Left lung (tissue), 10 donors: Measurements from ENCODE around the gene SZRD1. TPM values are rescaled to one million over a fixed set of nuclear protein-coding genes. Genes with fewer than 3 reads are reported as not detected.
A peak's percentile ranks its signal among the peaks of the same experiment; 100 is the strongest.

ENCODE experiments used
- ATAC-seq: fragments of 200-7000 bp; cut with Tn5 transposase; one replicate; pipeline ENCODE4 v1.9.1; 2020; ENCODE audit warnings: moderate library complexity
- DNase-seq, 4 donors: peaks; one replicate each; pipeline ENCODE4 v3.0.0-alpha.2; 2013 to 2020
- H3K27ac ChIP-seq, 2 donors: fragments of 200-600 bp; sonication (generic) in 1 of 2; one replicate each; pipeline versions ENCODE4 v1.5.0 to v1.8.0; 2020 to 2021
- H3K27me3 ChIP-seq, 2 donors: fragments of 200-600 bp; sonication (generic) in 1 of 2; one replicate each; pipeline versions ENCODE4 v1.5.0 to v1.8.0; 2020 to 2021
- H3K36me3 ChIP-seq, 2 donors: fragments of 200-600 bp; sonication (generic) in 1 of 2; one replicate each; pipeline versions ENCODE4 v1.5.0 to v1.8.0; 2020 to 2021
- H3K4me1 ChIP-seq, 2 donors: fragments of 200-600 bp; one replicate each; pipeline ENCODE4 v1.8.0; 2021
- H3K4me3 ChIP-seq, 2 donors: fragments of 200-600 bp; sonication (generic) in 1 of 2; one replicate each; pipeline versions ENCODE4 v1.5.0 to v1.8.0; 2020 to 2021; ENCODE audit warnings: mild to moderate bottlenecking in 1 of 2
- H3K9me3 ChIP-seq, 2 donors: fragments of 200-600 bp; sonication (generic) in 1 of 2; one replicate each; pipeline versions ENCODE4 v1.5.0 to v1.8.0; 2020 to 2021
- CTCF ChIP-seq, 2 donors: fragments of 200-600 bp; sonication (generic) in 1 of 2; IDR thresholded peaks; one replicate each; pipeline versions ENCODE4 v1.5.0 to v1.8.0; 2021; ENCODE audit warnings: antibody characterized with exemption in 2 of 2
- intact Hi-C, 2 donors: fragments of 100-400 bp; cut with DNase I; formaldehyde crosslinking; loops; one replicate each; pipeline versions ENCODE4 v1.11.2 to v1.14.2; 2022
- polyA plus RNA-seq, 6 donors: library from polyadenylated mRNA; unstranded; fragments of 120-200 nt; gene quantifications; one replicate each; pipeline ENCODE4 v1.2.1, GENCODE V29; 2013; ENCODE audit not compliant: insufficient read length in 6 of 6
- total RNA-seq, 2 donors: library from RNA; stranded (reverse); fragmentation: NEBNext Ultra II Directional; extraction: Animal tissue kit (Norgen Biotek cat#: 25700); gene quantifications; one replicate each; pipeline ENCODE4 v1.2.1, GENCODE V29; 2021
- donor health status: DM: no; HTN: yes; CAD: no.
- donor health status: DM: no; HTN: no; CAD: no.

The SZRD1 gene
- total and polyA plus RNA-seq, 8 donors = 69.9 to 134 (median 94.9) TPM

DNA sequence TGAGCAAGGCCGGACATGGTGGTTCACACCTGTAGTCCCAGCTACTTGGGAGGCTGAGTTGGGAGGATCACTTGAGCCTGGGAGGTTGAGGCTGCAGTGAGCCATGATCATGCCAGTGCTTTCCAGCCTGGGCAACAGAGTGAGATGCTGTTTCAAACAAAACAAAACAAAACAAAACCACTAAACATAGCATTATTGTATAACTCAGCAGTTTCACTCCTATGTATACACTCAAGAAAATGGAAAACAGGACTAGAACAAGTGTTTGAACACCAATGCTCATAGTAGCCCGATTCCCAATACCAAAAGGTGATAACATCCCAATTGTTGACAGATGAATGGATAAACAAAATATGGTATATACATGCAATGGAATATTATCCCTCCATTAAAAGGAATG lies 71.5 kb downstream of the SZRD1 start:
- DNase-seq = no peak
- Histone ChIP-seq H3K27ac (no peak overlapping the region), H3K36me3 (peaks cover 0 to 3% of the 10 kb centered on the region in 2 donors), H3K4me1 (peaks cover 13 to 34% of the 10 kb centered on the region in 2 donors), H3K27me3 (no peaks in the 10 kb centered on the region), H3K9me3 (no peaks in the 10 kb centered on the region), H3K4me3 (no peak overlapping the region)
- intact Hi-C loops = no loop called here
- ATAC-seq = no peak
- no peak for TF ChIP-seq CTCF (IDR thresholded peaks at IDR 0.05)

DNA sequence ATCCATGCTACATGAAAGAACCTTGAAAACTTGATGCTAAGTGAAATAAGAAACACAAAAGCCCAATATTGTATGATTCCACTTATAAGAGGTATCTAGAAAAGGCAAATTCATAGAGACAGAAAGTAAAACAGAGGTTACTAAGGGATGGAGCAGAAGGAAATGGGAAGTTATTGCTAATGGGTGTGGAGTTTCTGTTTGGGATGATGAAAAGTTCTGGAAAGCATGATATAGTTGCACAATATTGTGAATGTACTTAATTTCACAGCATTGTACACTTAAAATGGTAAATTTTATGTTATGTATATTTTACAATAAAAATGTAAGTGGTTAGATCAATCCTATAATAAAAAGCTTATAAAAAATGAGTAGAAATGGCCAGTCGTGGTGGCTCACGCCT lies 71.9 kb downstream of the SZRD1 start:
- Histone ChIP-seq H3K27ac (peak overlapping the region in 1 of 2 donors; percentile 41), H3K4me3 (no peak overlapping the region), H3K36me3 (peaks cover 0 to 7% of the 10 kb centered on the region in 2 donors), H3K9me3 (no peaks in the 10 kb centered on the region), H3K4me1 (peaks cover 13 to 38% of the 10 kb centered on the region in 2 donors), H3K27me3 (no peaks in the 10 kb centered on the region)
- no peak for TF ChIP-seq CTCF (IDR thresholded peaks at IDR 0.05)
- DNase-seq = no peak
- ATAC-seq = no peak
- intact Hi-C loops = no loop called here

DNA sequence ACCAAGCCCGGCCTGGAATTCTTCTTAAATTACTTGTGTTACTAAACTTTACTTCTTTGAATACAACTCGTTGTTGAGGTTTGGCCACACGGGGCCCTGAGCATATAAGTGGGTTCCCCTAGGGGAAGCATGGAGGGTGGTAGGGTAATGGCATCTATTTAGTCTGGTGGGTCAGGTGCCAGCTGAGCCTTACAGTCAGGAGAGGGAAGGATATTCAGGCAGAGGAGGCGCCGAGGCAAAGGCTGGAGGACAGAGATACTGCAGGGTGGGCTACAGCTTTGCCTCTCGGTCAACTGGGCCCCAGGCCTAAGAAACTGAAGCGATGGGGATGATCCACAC lies 73.1 kb downstream of the SZRD1 start:
- DNase-seq (no peak), ATAC-seq (no peak)
- Histone ChIP-seq H3K9me3 (no peaks in the 10 kb centered on the region), H3K27me3 (no peaks in the 10 kb centered on the region), H3K4me3 (peak overlapping the region; percentile 83 to 96), H3K4me1 (peaks cover 13 to 49% of the 10 kb centered on the region in 2 donors), H3K36me3 (peaks cover 0 to 19% of the 10 kb centered on the region in 2 donors), H3K27ac (peak overlapping the region; percentile 80 to 91)
- no peak for TF ChIP-seq CTCF (IDR thresholded peaks at IDR 0.05)
- intact Hi-C loops = no loop called here

DNA sequence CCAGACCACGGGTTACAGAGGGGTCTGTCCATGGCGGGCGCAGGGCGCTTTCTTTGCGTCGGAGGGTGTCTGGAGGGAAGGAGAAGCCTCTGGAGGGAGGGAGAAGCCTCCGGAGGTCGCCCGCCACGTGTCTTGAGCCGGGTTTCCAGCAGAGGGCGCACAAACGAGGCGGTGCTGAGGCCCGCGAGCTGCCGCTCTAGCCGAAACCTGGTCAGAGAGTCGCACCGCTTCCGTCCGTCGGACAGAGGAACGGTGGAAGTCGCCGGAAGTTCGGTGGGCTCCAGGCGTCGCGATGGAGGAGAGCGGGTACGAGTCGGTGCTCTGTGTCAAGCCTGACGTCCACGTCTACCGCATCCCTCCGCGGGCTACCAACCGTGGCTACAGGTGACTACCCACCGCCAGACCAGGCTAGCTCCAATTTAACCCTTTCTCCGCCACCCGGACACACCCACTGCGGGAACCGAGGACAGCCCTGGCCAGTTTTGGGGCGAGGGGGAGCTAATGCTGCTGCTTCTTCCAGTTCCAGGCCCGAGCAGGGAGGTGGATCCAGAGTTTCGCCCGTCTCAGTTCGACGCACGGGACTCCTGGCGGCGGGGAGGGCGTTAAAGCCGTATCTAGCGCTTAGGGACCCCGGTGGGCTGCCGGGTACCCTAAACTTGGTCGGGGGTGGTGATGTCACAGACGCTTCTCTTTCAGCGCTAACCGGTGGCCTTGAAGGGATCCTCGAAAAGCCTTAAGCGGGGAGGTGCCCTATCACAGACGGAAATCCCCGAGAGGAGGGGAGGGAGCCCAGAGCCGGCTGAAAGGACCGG lies 73.6 kb downstream of the SZRD1 start, which contains the start of gene NECAP2:
Gene NECAP2 (plus strand): TSS at position 255 of the 812 bp plus-strand sequence. CDS start 38 bp downstream, at position 293.
- DNase-seq (peak; percentile 91 to 99 (median 95)), ATAC-seq (peak; percentile 98)
- no peaks in the 10 kb centered on the region for H3K9me3 ChIP-seq
- intact Hi-C loops = no loop called here
- peaks cover 0 to 25% of the 10 kb centered on the region in 2 donors for H3K36me3 ChIP-seq
- H3K27ac ChIP-seq = peak within 1 kb of the TSS; percentile 80 to 91
- no peaks in the 10 kb centered on the region for H3K27me3 ChIP-seq
- TF ChIP-seq CTCF (IDR thresholded peaks at IDR 0.05) = peak; percentile 79 to 93
- peaks cover 13 to 49% of the 10 kb centered on the region in 2 donors for H3K4me1 ChIP-seq
- peak within 1 kb of the TSS; percentile 83 to 96 for H3K4me3 ChIP-seq

- intact Hi-C loops = no loop called here
- Histone ChIP-seq H3K4me3 (peak overlapping the region; percentile 83 to 96), H3K4me1 (peaks cover 13 to 49% of the 10 kb centered on the region in 2 donors), H3K27ac (peak overlapping the region; percentile 80 to 91), H3K9me3 (no peaks in the 10 kb centered on the region), H3K27me3 (no peaks in the 10 kb centered on the region), H3K36me3 (peaks cover 0 to 31% of the 10 kb centered on the region in 2 donors)
- TF ChIP-seq CTCF (IDR thresholded peaks at IDR 0.05) = no peak
- peak; percentile 12 for ATAC-seq
- peak in 1 of 4 donors; percentile 3 for DNase-seq
Observed at GRCh38 chr1:16441282-16441665, 74.2 kb downstream of the SZRD1 start.
